Measurements from ENCODE around the gene TMEM114. TPM values are rescaled to one million over a fixed set of nuclear protein-coding genes. Genes with fewer than 3 reads are reported as not detected.

The TMEM114 gene
- total and polyA plus RNA-seq, 2 donors (not counting 1 experiment from before 2014, with no cell fraction given) = not detected

GRCh38 chr16:8595783-8596182 lies 5.5 kb upstream of the TMEM114 start:
- DNase-seq (ENCODE audit: low read depth in 2 of 2) = no peak
- Histone ChIP-seq H3K9me3 (ENCODE audit: control insufficient read depth, insufficient read depth, low read depth, low read length) (no peaks in the 10 kb centered on the region), H3K27ac (ENCODE audit: insufficient read depth, low read length) (no peak overlapping the region), H3K79me2 (ENCODE audit: control insufficient read depth, insufficient read depth, low read length) (no peaks in the 10 kb centered on the region), H3K4me1 (ENCODE audit: control insufficient read depth, extremely low read depth, insufficient read depth, low read length) (no peaks in the 10 kb centered on the region), H2AFZ (ENCODE audit: low read length) (no peak overlapping the region), H3K4me2 (ENCODE audit: extremely low read depth, insufficient read depth, low read length) (no peak overlapping the region), H3K4me3 (replicated peaks in 1 of 4; ENCODE audit: control extremely low read depth in 1 of 4, insufficient read depth in 1 of 4, low read depth in 3 of 4, low read length in 4 of 4) (no peak overlapping the region), H3K36me3 (ENCODE audit: control insufficient read depth, insufficient read depth, low read length) (no peaks in the 10 kb centered on the region), H3K9ac (ENCODE audit: insufficient read depth, low read length) (no peak overlapping the region), H4K20me1 (ENCODE audit: control insufficient read depth, extremely low read depth, insufficient read depth, low read length) (no peaks in the 10 kb centered on the region), H3K27me3 (ENCODE audit: control insufficient read depth, insufficient read depth, low read length) (peaks cover 2% of the 10 kb centered on the region)
- TF ChIP-seq CTCF (conservative IDR thresholded peaks at IDR 0.05 in 1 of 2, IDR thresholded peaks at IDR 0.05 in 1 of 2; ENCODE audit: low read depth in 1 of 2, low read length in 2 of 2) = no peak
- TF ChIP-seq EZH2 (IDR thresholded peaks at IDR 0.05; ENCODE audit: low read length, missing control alignments) = no peak

- Histone ChIP-seq H3K9me3 (ENCODE audit: control insufficient read depth, insufficient read depth, low read depth, low read length) (no peaks in the 10 kb centered on the region), H2AFZ (ENCODE audit: low read length) (no peak overlapping the region)
Measured at GRCh38 chr16:8594149-8594666, 3.9 kb upstream of the TMEM114 start.

GRCh38 chr16:8591451-8591850 lies 1.1 kb upstream of the TMEM114 start:
- no peak overlapping the region for H3K27ac ChIP-seq (ENCODE audit: insufficient read depth, low read length)
- H4K20me1 ChIP-seq (ENCODE audit: control insufficient read depth, extremely low read depth, insufficient read depth, low read length) = no peaks in the 10 kb centered on the region
- peaks cover 35% of the 10 kb centered on the region for H3K27me3 ChIP-seq (ENCODE audit: control insufficient read depth, insufficient read depth, low read length)
- H3K79me2 ChIP-seq (ENCODE audit: control insufficient read depth, insufficient read depth, low read length) = no peaks in the 10 kb centered on the region
- no peak overlapping the region for H3K9ac ChIP-seq (ENCODE audit: insufficient read depth, low read length)
- no peak for DNase-seq (ENCODE audit: low read depth in 2 of 2)
- no peaks in the 10 kb centered on the region for H3K36me3 ChIP-seq (ENCODE audit: control insufficient read depth, insufficient read depth, low read length)
- H3K4me1 ChIP-seq (ENCODE audit: control insufficient read depth, extremely low read depth, insufficient read depth, low read length) = no peaks in the 10 kb centered on the region
- H3K4me2 ChIP-seq (ENCODE audit: extremely low read depth, insufficient read depth, low read length) = no peak overlapping the region
- TF ChIP-seq EZH2 (IDR thresholded peaks at IDR 0.05; ENCODE audit: low read length, missing control alignments) (no peak), CTCF (conservative IDR thresholded peaks at IDR 0.05 in 1 of 2, IDR thresholded peaks at IDR 0.05 in 1 of 2; ENCODE audit: low read depth in 1 of 2, low read length in 2 of 2) (no peak)
- no peaks in the 10 kb centered on the region for H3K9me3 ChIP-seq (ENCODE audit: control insufficient read depth, insufficient read depth, low read depth, low read length)
- no peak overlapping the region for H2AFZ ChIP-seq (ENCODE audit: low read length)
- H3K4me3 ChIP-seq (replicated peaks in 1 of 4; ENCODE audit: control extremely low read depth in 1 of 4, insufficient read depth in 1 of 4, low read depth in 3 of 4, low read length in 4 of 4) = no peak overlapping the region

More at GRCh38 chr16:8594149-8594666, 3.9 kb upstream of the TMEM114 start:
- H3K4me1 ChIP-seq (ENCODE audit: control insufficient read depth, extremely low read depth, insufficient read depth, low read length) = no peaks in the 10 kb centered on the region
- H3K4me3 ChIP-seq (replicated peaks in 1 of 4; ENCODE audit: control extremely low read depth in 1 of 4, insufficient read depth in 1 of 4, low read depth in 3 of 4, low read length in 4 of 4) = no peak overlapping the region
- no peak for TF ChIP-seq CTCF (conservative IDR thresholded peaks at IDR 0.05 in 1 of 2, IDR thresholded peaks at IDR 0.05 in 1 of 2; ENCODE audit: low read depth in 1 of 2, low read length in 2 of 2)
- TF ChIP-seq EZH2 (IDR thresholded peaks at IDR 0.05; ENCODE audit: low read length, missing control alignments) = no peak
- no peaks in the 10 kb centered on the region for H3K79me2 ChIP-seq (ENCODE audit: control insufficient read depth, insufficient read depth, low read length)
- H3K27me3 ChIP-seq (ENCODE audit: control insufficient read depth, insufficient read depth, low read length) = peaks cover 17% of the 10 kb centered on the region
- no peak overlapping the region for H3K4me2 ChIP-seq (ENCODE audit: extremely low read depth, insufficient read depth, low read length)
- DNase-seq (ENCODE audit: low read depth in 2 of 2) = no peak
- H4K20me1 ChIP-seq (ENCODE audit: control insufficient read depth, extremely low read depth, insufficient read depth, low read length) = no peaks in the 10 kb centered on the region
- no peaks in the 10 kb centered on the region for H3K36me3 ChIP-seq (ENCODE audit: control insufficient read depth, insufficient read depth, low read length)
- H3K27ac ChIP-seq (ENCODE audit: insufficient read depth, low read length) = no peak overlapping the region
- H3K9ac ChIP-seq (ENCODE audit: insufficient read depth, low read length) = no peak overlapping the region

All from fibroblast of lung (primary cell).